GM19438 (cell line): ENCODE results near the gene C1QTNF8.

ENCODE experiments used
- ATAC-seq: cut with Tn5 transposase; IDR thresholded peaks from one replicate; pipeline ENCODE4 v1.9.1; 2021; ENCODE audit warnings: low read depth; ENCODE audit not compliant: unreplicated experiment

C1QTNF8 gene

DNA sequence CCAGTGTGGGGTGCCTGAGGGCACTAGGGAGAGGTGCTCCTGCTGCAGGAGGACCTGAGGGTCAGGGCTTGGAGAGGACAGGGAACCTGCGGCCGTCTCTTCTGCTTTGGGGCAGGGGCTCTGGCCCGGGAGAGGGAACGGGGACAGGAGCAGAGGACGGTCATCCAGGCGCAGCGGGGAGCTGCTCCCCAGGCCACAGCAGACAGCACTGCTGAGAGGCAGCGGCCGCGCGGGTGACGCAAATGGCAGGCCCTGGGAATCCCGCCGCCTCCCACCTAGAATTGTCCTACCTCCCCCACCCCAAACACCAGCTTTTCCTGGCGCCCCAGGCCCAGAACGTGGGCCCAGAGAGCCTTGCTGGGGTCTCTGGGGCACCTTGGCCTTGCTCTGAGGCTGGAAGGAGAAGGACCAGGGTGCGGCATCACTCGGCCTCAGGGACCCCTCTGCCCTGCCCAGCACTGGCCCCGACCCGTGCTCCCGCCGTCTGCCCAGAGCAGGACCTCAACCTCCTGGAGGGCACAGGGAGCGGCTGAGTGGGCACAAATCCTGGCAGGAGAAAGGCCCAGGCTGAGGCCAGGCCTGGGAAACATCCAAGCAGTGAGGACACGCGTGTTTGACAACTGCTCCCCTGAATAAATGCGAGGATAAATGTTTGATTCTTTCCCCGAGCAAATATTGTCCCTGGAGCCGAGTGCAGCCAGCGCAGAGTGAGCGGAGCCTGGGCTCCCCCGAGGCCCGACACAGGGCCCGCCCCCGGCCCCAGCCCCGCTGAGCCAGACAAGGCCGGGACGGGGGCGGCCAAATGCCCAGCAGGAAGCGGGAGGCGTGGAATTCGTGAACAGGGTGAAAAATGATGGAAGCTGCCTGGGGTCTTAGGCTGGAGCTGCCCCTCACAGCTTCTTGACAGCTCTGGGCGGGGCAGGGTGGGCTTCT lies 15.0 kb downstream of the C1QTNF8 start:
- no peak for ATAC-seq

DNA sequence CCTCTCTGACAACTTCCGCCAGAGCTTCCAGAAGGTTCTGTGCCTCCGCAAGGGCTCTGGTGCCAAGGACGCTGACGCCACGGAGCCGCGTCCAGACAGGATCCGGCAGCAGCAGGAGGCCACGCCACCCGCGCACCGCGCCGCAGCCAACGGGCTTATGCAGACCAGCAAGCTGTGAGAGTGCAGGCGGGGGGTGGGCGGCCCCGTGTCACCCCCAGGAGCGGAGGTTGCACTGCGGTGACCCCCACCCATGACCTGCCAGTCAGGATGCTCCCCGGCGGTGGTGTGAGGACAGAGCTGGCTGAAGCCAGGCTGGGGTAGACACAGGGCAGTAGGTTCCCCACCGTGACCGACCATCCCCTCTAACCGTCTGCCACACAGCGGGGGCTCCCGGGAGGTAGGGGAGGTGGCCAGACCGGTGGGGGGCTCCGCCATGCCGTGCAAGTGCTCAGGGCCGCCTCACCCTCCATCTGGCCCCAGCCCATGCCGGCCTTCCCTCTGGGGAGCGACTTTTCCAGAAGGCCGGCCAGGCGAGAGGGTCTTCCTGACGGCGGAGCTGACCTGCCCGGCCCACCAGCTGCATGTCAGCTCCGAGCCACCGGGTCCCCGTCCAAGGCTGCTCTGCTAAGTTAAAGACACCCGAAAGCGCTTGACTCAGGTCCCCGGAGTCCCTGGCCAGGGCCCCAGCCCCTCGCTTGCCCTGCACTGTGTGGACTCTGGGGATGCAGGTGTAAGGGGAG lies 16.1 kb downstream of the C1QTNF8 start:
- no peak for ATAC-seq

DNA sequence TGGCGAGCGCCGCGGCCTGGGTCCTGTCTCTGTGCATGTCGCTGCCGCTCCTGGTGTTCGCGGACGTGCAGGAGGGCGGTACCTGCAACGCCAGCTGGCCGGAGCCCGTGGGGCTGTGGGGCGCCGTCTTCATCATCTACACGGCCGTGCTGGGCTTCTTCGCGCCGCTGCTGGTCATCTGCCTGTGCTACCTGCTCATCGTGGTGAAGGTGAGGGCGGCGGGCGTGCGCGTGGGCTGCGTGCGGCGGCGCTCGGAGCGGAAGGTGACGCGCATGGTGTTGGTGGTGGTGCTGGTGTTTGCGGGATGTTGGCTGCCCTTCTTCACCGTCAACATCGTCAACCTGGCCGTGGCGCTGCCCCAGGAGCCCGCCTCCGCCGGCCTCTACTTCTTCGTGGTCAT lies 16.7 kb downstream of the C1QTNF8 start:
- ATAC-seq = no peak

DNA sequence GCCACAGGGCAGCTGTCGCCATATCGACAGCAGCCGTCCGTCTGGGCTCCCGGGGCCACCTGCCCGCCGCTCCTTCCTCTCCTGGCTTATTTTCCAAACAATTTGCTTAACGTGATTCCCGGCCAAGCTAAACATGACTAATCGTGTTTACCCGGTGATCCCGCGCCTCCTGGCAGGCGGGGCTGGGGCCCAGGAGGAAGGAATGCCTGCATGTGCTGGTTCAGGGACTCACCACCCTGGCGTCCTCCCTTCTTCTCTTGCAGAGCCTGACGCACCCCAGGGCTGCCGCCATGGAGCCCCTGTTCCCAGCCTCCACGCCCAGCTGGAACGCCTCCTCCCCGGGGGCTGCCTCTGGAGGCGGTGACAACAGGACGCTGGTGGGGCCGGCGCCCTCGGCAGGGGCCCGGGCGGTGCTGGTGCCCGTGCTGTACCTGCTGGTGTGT lies 17.4 kb downstream of the C1QTNF8 start:
- no peak for ATAC-seq

DNA sequence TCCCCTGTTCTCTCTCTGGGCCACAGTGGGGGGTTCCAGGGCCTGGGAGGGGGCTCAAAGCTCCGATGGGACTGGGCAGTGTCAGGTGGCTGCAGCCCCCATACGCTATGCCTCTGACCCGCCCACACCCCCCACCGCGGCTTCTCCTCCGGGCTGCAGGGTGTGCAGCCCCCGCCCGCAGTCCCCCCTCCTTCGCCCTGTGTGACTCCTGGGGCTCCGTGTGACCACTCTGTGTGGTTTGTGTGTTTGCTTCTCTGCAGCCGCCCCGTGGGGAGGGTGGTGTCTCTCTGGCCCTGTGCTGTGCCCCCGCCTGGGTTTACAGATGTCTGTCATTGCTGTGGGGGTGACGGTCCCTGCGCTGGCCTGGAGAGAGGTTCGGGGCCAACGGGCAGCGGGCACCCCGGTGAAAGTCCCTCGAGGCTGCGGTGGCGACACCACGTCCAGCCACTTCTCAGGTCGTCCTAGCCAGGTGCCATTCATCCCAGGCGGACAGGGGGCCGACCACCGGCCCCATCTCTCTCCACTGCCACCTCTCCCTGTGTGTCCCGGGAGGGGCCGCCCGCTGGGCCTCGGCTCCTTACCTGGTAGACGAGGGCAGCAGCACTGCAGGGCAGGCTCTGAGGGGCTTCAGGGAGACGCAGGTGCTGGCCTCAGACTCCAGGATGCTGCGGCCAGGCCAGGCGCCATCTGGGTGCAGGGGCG lies 18.0 kb downstream of the C1QTNF8 start:
- no peak for ATAC-seq

DNA sequence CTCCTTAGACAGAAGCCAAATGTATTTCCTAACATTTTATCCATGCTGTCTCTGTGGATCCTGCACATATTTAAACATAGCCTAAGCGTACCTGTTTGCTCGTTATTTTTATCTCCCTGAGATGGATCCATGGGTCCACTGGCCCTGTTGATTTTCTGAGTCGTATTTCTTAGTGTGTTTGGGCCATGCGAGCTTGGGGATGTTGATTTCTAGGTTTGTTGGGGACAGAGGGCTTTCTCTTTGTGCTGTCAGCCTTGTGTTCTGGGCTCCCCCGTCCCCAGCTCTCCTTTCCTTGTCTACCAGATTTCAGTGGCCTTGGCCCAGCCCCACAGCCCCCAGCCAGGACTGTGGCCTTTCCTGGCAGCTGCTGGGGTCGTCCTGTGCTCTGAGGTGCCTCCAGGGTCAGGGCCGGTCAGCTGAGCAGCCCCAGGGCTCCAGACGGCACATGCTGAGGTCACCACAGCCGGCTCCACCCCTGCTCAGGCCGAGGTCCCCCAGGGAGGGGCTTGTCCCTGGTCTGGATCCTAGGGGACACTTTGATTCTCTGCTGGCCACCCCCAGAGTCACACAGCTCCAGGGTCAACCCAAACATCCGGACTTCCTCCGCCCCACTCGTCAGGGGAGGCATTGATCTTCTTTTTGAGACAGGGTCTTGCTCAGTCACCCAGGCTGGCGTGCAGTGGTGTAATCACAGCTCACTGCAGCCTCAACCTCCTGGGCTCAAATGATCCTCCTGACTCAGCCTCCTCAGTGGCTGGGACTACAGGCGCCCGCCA lies 19.1 kb downstream of the C1QTNF8 start:
- no peak for ATAC-seq

DNA sequence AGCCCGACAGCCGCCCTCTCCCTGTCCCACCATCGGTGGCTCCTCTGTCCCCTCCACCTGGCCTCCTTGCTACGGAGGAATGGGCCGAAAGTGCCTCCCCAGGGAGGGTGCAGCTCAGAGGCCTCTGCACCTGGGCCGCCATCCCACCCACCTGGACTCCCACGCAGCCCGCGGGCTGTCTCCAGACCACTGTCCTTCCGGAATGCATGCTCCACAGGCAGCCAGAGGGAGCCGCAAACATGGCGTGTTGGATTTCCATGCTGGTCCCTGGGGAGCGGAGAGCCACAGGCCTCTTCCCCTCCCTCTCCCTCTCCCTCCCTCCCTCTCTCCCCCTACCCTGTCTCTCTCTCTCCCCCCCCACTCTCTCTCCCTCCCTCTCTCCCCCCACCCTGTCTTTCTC lies 20.5 kb downstream of the C1QTNF8 start:
- ATAC-seq = no peak

DNA sequence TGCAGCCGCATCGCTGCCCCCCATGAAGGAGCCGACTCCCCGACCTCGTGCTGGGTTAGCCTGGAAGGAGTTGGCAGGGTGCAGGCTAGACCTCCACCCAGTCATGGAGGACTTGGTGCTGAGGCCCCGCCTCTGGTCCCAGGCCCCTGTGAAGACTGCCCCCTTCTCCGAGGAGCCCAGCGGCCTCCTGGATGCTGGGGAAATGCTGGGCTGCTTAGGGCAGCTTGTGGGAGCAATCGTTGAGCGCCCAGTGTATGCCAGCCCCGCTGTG lies 21.7 kb downstream of the C1QTNF8 start:
- no peak for ATAC-seq

DNA sequence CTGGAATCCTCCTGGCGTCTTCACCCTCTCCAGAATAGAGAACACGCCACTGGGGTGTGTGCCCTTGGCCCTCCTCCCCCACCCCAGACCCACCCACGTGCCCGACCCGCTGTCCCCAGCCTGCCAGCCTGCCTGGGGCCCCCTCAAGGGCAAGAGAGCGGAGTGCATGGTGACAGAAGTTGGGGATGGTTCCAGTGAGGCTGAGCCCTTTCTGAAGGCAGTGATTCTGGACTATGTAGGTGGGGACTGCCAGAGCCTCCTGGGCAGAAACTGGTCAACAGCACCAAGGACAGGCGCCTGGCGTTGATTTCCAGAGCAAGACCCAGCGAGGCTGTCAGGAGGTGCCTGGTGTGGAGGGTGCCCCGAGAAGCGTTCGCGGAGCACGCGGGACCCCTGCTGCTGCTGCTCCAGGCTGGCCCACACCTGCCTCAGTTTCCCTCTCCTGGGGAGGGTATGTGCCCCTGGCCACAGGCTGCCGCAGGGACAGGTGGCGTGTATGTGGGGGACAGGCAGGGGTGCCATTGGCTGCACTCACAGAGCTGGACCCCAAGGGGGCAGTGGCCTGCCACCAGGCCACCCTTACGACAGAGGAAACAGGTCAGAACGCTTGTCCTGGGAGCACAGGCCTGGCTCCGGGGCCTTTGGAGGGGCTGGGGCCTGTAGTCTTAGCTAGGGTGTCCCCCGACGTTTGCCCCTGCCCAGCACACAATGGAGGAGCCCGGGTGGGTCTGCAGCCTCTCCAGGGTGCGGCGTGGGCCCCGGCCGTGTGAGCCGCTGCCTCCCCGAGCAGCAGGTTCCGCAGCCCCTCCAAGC lies 22.3 kb downstream of the C1QTNF8 start:
- no peak for ATAC-seq

DNA sequence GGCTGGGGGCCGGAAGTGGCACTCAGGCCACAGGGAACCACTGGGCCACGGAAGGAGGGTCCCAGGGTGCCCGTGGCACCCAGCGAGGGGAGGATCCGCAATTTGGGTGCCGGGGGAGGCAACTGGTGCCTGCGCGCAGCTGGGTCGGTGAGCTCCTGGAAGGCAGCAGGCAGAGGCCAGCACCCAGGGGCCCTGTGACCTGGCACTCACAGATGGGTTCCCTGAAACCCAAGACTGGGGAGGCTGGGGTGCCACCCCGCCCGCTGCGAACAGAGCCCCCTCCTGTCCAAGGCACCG lies 22.8 kb downstream of the C1QTNF8 start:
- ATAC-seq = no peak

DNA sequence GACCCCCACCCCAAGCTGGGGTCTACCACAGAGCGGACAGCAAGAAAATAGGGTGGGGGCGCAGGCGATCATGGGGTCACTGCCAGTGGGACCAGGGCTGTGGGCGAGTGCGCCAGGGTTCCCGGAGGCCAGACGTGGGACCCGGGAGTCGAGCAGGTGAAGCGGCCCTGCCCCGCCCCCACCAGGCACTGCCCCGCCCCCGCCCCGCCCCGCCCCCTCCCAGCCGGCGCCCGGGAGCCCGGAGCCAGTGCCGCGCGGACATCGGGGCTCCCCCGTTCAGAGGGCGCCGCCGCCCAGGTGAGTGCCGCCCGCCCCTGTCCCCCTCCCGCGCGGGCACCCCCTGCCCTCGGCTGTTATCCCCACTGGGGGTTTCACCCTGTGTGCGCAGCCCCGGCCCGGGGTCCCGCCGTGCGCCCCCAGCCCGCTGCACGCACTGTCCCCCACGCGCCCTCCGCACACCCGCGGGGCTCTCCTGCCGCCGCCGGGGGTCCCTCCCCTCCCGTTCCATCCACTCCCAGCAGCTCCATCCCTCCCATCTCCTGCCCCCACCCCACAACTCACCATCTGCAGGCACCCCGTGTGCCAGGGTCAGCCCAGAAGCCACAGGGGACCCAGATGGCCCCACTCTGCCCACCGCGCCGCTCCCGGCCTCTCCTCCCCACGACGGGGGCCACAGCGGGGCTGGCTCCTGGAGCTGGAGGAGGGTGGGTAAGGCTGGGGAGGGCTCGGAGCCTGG lies 23.4 kb downstream of the C1QTNF8 start, which contains the start of gene SSTR5:
Gene SSTR5 (plus strand): TSS at position 222 of the 736 bp plus-strand sequence. CDS start 6,122 bp downstream, outside the sequence.
- ATAC-seq = no peak

DNA sequence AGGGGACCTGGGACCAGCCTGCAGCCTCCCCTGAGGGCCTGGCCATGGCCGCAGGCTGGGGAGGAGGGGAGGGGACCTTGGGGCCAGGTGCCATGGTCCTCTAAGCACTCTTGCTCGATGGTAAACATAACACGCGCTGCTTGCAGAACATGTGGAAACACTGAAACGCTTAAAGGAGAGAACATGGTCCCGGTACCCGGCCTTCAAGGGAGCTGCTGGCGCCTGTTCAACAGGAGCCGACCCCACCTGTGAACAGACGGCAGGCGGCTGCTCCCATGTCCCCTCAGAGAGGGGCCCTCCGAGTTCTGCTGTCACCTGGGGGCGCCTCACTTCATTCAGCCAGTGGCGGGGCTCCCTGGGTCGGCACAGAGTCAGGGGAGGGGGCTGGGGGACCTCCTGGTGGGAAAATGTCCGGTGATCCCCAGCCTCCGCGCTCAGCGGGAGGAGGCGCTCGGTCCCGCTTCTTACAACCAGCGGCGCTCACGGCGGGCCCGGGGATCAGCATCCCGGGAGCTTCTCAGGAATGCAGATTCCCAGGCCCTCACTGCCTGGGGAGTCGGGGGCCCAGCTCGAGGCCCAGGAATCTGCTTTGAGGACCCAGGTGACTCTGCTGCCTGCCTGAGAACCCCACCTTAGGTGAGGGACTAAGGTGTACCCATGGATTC lies 24.4 kb downstream of the C1QTNF8 start:
- ATAC-seq = no peak

DNA sequence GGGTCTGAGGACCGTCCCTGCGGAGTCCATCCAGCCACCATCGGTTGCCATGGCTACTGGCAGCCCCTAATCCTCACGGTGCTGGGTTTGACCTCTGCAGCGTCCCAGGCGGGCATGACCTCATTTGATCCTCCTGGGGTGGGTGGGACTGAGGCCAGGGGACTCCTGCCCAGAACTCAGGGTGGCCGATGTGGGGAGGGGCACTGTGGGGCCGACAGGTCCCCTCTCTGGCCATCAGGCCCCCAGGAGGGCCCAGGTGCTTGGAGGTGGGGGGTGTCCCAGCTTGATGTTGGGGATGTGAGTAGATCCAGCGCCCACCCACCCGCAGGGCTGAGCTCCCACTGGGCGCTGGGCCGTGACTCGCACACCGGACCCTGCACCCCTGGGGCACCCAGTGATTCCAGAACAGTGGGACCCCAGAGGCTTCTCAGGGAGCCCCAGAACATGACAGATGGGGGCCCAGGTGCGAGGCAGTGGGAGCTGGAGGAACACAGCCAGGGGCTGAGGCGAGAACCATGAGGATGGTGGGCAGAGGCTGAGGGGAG lies 25.1 kb downstream of the C1QTNF8 start:
- no peak for ATAC-seq

DNA sequence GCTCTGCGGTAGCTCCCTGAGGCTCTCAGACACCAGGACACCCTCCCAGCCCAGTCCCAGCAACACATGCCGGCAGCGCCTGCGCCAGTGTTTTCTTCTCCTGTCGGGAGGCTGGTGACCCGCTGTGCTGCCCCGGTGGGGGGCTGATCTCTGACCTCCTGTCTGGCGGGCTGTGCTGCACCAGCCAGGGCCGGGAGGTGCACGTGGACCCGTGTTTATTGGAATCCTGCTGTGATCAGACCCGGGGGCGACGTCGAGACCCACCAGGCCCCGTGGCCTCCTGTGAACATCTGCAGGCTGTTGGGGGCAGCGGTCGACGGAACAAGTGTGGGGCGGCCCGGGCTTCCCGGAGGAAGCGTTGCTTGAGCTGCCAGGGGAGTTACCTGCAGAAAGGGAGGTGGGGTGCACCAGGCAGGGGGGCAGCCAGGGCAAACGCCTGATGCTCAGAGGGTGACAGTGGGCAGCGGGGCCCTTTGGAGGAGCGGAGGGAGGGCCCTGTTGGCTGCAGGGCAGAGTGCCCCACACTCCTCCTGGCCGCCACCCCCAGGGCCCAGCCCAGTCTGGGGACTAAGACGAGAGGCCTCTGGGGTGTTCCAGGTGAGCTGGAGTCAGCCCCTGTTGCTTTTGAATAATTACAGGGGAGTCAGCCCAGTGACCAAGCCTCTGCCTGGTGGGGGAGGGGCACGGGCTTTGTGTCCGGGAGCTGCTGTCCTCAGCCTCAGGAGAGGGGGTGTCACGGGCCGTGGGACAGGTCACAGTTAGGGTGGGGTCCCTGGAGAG lies 25.8 kb downstream of the C1QTNF8 start:
- no peak for ATAC-seq

DNA sequence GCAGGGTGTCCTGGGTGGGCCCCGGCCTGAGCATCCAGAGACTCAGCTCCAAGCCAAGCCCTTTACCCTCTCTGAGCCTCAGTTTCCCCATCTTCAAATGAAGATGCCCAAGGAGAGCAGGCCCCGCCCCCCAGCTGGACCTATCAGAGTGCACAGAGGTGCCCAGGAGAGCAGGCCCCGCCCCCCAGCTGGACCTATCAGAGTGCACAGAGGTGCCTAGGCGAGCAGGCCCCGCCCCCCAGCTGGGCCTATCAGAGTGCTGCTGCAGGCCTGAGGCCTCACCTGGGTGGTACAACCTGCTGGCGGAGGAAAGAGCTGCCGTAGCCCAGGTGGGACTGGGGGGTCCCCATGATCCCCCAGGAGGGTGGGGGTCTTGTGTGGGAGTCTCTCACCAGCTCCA lies 26.9 kb downstream of the C1QTNF8 start:
- ATAC-seq = no peak

DNA sequence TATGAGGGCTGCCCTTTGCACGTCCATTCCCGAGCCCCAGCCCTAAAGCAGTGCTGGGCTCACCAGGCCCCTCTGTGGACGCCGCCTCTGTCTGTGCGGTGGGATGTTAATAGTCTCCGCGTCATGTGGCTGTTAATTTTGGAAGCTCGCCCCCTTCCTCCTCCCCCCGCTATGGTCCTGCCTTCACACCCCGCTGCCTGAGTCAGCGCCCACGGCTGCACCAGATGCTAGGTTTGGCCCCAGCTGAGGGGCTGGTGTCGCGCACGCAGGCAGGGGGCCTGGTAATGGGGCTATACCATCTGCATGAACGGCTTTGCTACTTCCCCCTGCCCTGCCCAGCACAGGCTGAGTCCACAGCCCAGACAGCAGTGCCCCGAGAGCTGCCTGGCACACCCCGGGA lies 27.6 kb downstream of the C1QTNF8 start:
- no peak for ATAC-seq

DNA sequence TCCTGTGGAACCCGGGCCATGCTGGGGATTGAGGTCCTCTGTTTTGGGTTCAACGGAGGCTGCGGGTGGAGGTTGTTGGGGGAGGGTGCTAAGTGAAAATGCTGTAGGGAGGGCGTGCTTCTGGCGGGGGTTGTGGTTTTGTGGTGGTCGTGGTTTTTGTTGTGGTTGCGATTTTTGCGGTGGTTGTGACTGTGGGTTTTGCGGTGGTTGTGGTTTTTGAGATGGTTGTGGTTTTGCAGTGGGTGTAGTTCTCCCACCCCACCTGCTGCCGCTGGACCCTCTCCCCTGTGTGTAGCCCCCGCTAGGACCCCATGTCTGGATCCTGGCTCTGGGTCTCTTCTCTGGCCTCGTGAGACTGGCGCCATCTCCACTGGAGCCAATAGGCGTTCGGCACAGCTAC lies 28.4 kb downstream of the C1QTNF8 start:
- no peak for ATAC-seq
